NCI-H526 (cell line): ENCODE results near the gene PHF2.

ENCODE experiments used
- DNase-seq, 2 experiments: peaks; one replicate each; lab custom pipeline; 2025; lab: John Stamatoyannopoulos, UW

Gene PHF2

DNA sequence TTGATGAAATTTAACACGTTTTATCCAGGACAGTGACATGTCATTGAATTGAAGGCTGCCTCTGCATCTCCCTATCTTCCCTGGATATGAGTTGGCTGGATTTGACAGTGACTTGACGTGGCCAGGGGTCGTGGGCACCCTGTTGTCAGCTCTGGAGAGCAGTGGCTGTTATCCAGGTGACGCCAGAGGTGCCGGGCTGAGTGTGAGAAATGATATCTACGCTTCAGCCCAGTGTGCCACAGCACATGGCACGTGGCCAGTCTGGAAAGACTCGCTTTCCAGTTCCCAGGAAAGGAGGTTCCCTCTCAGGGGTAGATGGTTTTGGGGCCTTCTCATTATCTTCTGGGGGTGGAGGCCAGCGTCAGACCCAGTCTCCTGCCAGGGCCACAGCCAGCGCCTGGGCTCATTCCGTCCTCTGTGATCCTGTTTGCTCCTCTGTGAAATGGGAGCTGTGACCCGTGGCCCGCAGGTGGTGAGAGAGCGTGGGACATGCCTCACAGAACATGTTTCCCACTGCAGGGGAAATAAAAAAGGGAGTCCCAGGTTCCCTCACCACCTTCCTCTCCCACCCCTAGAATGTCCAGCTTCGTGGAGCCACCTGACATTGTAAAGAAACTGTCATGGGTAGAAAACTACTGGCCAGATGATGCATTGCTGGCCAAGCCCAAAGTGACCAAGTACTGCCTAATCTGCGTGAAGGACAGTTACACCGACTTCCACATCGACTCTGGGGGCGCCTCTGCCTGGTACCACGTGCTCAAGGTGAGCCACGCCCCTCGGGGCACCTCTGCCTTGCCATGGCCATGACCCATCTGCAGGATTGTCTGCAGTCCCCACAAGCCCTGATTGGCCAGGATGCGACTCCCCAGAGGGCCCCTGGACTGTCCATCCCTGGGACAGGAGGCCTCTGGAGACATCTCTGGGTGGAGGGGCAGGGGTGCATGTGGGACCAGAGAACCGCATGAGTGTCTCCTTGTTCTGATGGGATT lies 76.5 kb downstream of the PHF2 start:
- DNase-seq: no peak

GRCh38 chr9:93653760-93654159 lies 77.4 kb downstream of the PHF2 start:
- no peak for DNase-seq

GRCh38 chr9:93654351-93654961 lies 78.1 kb downstream of the PHF2 start:
- DNase-seq: no peak

- DNase-seq: no peak
Measured at GRCh38 chr9:93655621-93656425, 79.4 kb downstream of the PHF2 start.

DNA sequence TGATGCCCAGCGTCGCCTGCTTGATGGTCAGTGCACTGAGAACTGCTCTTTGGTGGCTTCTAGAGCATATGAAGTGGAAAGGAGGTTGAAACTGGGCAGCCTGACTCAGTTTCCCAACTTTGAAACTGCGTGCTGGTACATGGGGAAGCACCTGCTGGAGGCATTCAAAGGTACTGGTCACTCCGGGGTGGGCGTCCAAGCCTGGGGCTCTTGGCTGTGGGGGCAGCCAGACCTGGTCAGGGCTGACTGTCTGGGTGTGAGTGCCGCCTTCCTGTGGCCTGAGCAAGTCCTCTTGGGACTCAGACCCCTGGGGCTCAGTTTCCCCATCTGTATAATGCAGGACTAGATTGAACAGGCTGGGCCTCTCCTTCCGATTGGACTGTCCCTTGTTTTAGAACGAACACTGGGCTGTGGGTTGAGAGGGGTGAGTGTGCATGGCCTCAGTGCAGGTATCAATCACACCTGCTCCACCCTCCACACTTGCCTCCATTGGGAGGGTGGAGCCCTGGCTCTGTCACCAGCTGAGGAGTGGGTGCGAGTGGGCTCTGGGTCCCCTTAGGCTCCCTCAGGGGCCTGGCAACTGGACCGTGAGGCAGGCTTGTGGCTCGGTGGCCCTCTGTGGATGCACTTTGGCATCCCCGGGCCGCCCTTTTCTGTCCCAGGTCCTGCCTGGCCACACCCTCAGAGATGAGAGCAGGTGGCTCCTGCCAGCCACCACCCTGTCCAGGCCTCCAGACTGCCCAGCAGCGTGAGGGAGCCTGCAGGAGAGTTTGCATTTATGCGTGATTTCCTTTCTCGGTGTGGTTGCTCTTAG lies 80.2 kb downstream of the PHF2 start:
- DNase-seq: no peak

DNA sequence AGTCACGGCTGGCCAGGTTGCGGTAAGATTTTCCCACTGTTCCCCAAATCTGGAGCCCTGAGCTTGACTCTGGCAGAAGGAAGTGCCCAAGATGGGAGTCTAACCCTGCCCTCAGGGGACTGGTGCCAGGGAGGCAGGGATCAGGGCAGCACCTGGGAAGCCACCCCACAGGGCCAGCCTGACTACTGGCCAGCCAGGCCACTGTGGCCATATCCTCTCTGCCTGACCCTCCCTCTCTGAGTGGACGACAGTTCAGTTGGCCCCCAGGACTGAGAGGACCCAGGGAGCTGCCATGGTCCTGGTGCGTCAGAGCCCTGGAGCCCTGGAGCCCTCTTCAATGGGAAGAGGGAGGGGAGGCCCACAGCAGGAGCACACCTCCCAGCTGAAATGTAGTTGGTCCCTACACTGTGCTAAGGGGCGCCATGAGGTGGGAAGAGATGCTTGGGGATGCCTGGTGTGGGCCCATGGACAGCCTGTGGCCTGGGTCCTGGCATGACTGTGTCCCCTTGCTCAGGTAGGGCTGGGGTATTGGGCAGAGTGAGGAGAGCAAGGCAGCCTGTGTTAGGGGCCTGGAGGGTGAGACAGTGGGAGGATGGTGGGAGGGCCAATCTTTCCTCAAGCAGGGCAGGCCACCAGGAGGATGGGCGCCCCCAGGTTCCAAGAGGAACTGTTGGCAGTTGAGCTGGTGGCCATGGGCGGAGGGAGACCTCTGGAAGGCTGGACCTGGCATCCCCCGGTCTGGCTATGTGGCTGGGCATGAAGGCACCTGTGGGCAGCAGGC lies 81.1 kb downstream of the PHF2 start:
- no peak for DNase-seq

GRCh38 chr9:93658184-93658925 lies 82.0 kb downstream of the PHF2 start:
- DNase-seq: no peak

- DNase-seq: no peak
Measured at GRCh38 chr9:93659044-93659836, 82.9 kb downstream of the PHF2 start.

GRCh38 chr9:93659837-93660177 lies 83.4 kb downstream of the PHF2 start:
- DNase-seq: no peak

- DNase-seq: no peak
Measured at GRCh38 chr9:93660352-93661046, 84.1 kb downstream of the PHF2 start.

GRCh38 chr9:93661591-93661990 lies 85.2 kb downstream of the PHF2 start:
- no peak for DNase-seq

DNA sequence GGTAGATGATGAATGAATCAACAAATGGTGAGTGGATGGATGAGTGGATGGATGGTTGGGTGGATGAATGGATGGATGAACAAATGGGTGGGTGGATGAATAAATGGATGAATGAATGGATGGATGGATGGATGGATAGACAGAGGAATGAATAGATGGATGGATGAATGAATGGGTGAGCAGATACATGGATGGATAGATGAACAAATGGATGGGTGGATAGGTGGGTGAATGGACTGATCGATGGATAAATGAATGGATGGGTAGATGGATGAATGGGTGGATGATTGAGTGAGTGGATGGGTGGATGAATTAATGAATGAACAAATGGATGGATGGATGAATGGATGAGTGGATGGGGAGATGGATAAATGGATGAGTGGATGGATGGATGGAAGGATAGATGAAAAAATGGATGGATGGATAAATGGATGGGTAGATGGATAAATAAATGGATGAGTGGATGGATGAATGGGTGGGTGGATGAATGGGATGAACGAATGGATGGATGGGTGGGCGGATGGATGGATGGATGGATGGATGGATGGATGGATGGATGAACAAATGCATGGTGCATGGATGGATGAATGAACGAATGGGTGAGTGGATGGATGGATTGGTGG lies 85.7 kb downstream of the PHF2 start:
- no peak for DNase-seq

- no peak for DNase-seq
Measured at GRCh38 chr9:93662952-93663572, 86.7 kb downstream of the PHF2 start.

DNA sequence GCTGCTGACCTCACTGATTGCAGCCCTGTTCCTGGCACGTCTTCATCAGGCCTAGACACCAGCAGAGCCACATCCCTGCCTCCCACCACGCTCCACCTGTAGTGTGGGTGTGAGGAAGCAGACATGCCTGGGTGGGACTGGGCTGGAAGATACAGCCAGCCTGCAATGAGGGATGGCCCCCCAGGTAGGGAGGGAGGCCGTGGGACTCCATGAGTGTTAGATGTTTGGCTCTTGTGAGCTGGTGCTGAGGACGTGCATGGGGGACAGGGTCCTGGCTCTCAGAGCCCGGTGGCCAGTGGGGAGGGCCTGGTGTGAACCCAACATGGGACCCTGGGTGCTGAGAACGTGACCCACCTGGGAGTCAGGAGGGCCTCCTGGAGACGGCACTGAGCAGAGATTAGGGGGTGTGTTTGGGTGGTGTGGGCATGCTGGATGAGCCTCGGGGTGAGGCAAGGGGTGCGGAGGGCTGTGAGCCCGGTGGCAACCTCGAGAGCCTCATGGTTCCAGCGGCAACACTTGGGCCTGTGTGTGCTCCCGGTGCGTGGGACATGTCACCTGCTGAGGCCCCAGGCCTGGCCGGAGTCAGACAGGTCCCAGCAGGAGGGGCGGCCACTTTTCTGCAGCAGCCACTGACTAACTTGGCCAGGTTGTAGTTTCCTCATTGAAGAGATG lies 87.6 kb downstream of the PHF2 start:
- DNase-seq: no peak

- no peak for DNase-seq
Measured at GRCh38 chr9:93664549-93665120, 88.3 kb downstream of the PHF2 start.

GRCh38 chr9:93665128-93665636 lies 88.8 kb downstream of the PHF2 start:
- no peak for DNase-seq
